Measurements from ENCODE around the gene UBE2G2.
A peak's percentile ranks its signal among the peaks of the same experiment; 100 is the strongest.
"Not testable (repeated sequence)": the region's sequence is repeated elsewhere in the genome, so short reads cannot be mapped to it uniquely, and the experiment has no call there.

The UBE2G2 gene

DNA sequence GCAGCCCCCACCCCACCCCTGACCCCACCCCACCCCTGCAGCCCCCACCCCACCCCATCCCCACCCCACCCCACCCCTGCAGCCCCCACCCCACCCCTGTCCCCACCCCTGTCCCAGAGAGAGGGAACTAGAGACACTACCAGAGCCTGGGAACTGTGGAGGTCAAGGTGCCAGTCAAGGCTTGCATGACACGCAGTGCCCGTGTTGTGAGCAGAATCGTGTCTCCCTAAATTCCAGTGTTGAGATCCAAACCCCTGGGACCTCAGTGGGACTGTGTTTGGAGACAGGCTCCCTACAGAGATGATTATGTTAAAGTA lies 34.7 kb upstream of the UBE2G2 start:
- DNase-seq (ENCODE audit: low read depth in 2 of 2), result no peak

DNA sequence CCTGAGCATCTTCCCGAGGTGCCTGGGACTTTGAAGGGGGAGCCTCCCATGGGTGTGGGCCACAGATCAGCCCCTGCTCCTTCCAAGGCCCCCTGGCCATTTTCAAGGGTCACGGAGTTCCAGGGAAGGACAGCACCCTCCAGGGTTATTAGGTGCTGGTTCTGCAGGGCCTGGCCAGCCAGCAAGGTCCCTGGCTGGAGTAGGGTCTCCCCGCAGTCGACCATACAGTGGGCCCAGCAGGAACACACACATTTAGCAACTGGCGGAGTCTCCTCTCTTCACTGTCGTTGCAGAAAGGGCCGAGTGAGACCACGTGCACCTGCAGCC lies 34.0 kb upstream of the UBE2G2 start:
- no peak for DNase-seq (ENCODE audit: low read depth in 2 of 2)

DNA sequence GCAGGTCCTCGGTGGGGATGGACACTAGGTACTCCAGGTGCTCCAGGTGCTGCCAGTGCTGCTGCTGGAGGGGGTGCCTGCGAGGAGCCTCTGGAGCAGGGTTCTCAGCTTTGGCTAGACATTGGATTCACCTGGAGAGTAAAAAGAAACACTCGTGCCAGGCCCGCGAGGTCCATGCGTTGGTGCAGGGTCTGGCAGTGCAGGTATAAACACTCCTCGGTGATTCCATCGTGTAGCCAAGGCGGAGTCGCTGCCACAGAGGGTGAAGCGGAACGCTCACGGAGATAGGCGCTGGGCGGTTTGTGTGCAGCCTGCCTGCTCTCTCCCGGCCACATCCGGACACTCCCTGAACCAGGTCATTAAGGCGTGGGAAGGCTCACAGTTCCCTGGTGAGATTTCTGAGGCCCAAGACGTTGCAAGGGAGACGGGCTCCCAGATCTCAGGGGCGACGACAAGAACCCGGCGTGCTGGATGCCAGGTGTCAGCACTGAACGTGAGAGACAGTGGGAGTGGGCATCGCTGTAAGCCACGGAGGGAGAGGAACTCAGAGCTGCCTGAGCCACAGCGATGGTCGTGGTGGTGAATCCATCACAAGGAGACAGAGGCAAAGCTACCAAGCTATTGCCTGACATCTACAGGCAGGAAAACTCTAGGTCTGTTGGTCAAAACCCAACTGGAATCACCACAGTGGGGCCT lies 33.5 kb upstream of the UBE2G2 start:
- no peak for DNase-seq (ENCODE audit: low read depth in 2 of 2)

GRCh38 chr21:44834231-44834950 lies 32.8 kb upstream of the UBE2G2 start:
- DNase-seq (ENCODE audit: low read depth in 2 of 2), result no peak

- DNase-seq (ENCODE audit: low read depth in 2 of 2), result no peak
Measured at GRCh38 chr21:44833663-44834062, 32.0 kb upstream of the UBE2G2 start.

- not testable (repeated sequence) for DNase-seq (ENCODE audit: low read depth in 2 of 2)
Measured at GRCh38 chr21:44832516-44833255, 31.1 kb upstream of the UBE2G2 start.

GRCh38 chr21:44831227-44831860 lies 29.7 kb upstream of the UBE2G2 start:
- no peak for DNase-seq (ENCODE audit: low read depth in 2 of 2)

DNA sequence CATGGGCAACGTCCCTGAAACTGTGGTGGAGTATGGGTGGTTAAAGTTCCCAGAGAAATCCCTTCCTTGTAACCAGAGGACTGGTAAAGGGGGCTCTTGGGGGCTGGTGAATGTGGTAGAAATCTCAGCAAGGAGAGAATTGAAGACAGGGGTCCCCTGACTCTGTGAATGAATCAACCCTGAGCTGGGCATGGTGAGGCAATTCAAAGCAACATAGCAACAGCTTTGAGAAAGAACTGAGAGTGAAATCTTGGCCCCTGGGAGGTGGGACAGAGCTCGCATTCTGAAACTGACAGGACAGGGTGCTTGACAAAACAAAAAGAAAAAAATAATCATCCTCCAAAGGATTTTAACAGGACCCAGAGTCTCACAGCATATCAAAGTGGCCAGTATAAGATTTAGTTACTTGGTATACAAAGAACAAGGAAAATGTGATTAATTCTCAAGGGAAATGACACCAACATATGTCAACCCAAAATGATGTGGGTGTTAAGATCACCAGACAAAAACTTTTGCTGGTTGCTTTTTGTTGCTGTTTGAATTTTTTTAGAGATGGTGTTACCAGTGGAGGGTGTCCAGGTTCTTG lies 28.0 kb upstream of the UBE2G2 start:
- no peak for DNase-seq (ENCODE audit: low read depth in 2 of 2)

DNA sequence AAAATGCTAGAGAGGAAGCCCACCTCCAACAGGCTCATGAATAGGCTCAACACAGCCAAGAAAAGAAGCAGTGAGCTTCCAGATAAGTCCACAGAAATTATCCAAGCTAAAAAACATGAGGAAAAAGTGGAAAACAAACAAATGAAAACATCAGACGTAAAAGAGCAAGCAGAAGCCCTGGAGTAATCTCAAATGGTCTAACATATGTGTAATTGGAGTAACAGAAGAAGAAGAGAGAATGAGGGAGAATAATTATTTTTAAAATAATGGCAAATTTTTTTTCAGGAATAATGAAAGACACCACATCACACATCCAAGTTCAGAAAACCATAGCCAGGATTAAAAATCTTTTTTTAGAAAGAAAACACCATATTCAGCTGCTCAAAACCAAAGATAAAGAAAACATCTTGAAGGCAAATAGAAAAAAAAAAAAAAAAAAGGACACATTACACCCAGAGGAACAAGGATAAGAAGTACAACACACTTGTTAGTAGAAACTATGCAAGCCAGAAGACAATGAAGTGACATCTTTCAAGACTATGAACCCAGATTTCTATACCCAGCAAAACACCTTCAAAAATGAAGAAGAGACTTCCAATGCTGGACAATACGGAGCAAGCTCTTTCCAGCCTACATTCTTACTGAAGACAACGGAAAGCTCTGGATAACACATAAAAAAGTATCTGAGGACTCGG lies 26.9 kb upstream of the UBE2G2 start:
- no peak for DNase-seq (ENCODE audit: low read depth in 2 of 2)

- DNase-seq (ENCODE audit: low read depth in 2 of 2), result no peak
Measured at GRCh38 chr21:44823179-44823660, 21.6 kb upstream of the UBE2G2 start.

DNA sequence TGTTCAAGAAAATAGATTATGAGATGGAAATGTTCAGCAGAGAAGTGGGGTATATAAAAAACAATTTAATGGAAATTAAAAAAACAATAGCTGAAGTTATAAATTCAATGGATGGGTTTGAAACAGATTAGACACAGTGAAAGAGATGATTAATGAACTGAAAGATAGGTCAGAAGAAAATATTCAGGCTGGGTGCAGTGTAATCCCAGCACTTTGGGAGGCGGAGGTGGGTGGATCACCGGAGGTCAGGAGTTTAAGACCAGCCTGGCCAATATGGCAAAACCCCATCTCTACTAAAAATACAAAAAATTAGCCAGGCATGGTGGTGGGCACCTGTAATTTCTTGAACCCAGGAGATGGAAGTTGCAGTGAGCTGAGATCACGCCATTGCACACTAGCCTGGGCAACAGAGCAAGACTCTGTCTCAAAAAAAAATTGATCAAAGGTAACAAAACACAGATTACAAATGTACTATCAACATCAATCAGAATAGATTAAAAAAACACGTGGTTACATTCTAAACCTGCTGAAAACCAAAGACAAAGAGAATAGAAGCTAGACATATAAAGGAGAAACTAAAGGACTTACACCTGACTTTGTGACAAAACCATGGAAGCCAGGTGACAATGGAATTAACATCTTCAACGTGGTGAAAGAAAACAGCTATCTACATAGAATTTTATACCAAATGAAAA lies 21.0 kb upstream of the UBE2G2 start:
- no peak for DNase-seq (ENCODE audit: low read depth in 2 of 2)

- DNase-seq (ENCODE audit: low read depth in 2 of 2), result no peak
Measured at GRCh38 chr21:44820851-44821250, 19.2 kb upstream of the UBE2G2 start.

DNA sequence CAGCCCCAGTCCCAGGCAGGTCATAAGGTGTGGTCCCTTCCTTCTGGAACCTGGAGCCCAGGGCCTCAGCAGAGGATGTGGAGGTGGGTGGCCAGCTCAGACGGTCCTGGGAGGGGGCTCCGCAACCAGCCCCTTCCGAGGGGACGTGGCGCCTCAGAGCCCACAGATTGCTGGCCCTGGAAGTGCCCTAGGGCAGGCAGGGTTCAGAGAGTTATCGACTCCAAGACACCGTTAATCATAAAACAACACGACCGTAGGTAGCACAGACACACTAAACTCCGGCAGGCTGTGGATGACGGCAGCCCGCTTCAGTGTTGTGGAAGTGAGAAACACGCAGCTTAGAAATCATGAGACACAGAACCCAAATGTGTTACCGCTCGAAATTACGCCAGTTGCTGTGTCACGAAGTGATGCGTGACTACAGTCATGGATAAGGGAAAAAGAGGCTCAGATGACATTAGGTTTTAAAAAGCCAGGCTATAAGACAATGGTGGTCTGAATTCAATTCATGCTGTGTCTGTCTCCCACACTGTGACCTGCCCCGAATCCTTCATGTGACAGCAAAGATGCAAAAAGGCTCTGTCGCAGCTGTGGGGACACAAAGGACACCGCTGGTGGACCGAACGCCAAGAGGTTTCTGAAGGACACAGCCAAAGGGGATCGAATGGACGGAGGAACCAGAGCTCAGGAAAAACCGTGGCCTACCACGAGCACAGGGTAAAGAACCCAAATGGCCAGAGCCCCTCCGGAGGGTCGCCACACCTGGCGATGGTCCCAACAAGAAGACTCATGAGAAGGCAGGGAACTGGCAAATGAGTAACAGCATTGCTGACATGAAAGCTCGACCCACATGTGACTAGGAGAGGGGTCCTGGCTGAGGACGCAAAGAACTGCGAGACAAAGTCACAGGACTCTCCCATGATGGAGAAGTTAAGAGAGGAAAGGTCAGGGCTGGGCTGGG lies 17.9 kb upstream of the UBE2G2 start:
- DNase-seq (ENCODE audit: low read depth in 2 of 2), result no peak

DNA sequence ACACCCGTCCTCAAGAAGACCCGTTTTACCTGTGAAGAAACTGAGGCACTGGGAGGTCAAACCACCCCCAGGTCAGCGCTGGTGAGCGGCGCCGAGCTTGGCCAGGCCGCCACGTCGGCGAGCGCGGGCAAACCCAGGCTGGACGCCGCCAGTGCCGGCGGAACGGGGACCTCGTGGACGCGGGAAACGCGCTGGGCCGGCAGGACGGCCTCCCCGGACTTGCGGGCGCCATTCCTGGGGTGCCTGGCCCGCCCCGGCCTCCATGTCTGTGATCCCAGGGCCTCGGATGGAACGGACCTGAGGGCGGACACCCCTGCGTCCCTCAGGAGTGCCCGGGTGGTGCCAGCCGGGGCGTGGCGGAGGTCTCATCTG lies 17.0 kb upstream of the UBE2G2 start:
- no peak for DNase-seq (ENCODE audit: low read depth in 2 of 2)

GRCh38 chr21:44817914-44818639 lies 16.5 kb upstream of the UBE2G2 start, which contains the start of gene SUMO3:
SUMO3 (minus strand) TSS chr21:44818062; CDS start chr21:44817968, 94 bp downstream.
- peak; percentile 66 to 69 for DNase-seq (ENCODE audit: low read depth in 2 of 2)

DNA sequence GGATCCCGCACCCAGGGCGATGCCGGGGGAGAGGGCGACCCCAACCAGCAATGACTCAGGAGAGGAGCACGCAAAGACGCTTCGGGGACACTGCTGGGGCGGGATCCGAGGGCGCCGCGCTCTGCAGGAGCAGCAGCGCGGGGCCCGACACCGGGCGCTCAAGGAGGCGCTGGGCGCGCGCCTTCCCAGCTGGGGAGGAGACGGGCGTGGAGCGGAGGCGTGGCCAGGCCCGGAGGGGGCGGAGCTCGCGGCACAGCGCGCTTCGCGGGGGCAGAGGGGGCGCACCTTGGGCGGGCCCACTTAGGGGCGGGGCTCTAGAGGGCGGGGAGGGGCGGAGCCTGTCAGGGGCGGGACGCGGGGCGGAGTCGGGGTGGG lies 15.9 kb upstream of the UBE2G2 start:
- DNase-seq (ENCODE audit: low read depth in 2 of 2), result peak; percentile 67 to 68

- no peak for DNase-seq (ENCODE audit: low read depth in 2 of 2)
Measured at GRCh38 chr21:44816761-44817505, 15.3 kb upstream of the UBE2G2 start.

Data from fibroblast of skin of left biceps (primary cell).